Natural killer cell (primary cell): ENCODE results near the gene APOL6. TPM values are rescaled to one million over a fixed set of nuclear protein-coding genes. Genes with fewer than 3 reads are reported as not detected.

Experiments used
- ATAC-seq, 3 donors: fragments of 150-1000 bp in 2 of 3; fragments of 200-7000 bp in 1 of 3; cut with Tn5 transposase; 1 replicate in 1 of 3; 2 replicates in 2 of 3; pipeline ENCODE4 v1.10.0; 2021; ENCODE audit warnings: mild to moderate bottlenecking in 2 of 3, moderate library complexity in 2 of 3
- DNase-seq, 2 donors: peaks; one replicate each; pipeline versions ENCODE4 v3.0.0 to v3.0.0-alpha.2; 2013 to 2021; ENCODE audit warnings: mixed read lengths in 1 of 2
- H3K27ac ChIP-seq: one replicate; pipeline ENCODE4 v1.5.1; 2013; ENCODE audit warnings: mild to moderate bottlenecking, low read length
- H3K27me3 ChIP-seq: one replicate; pipeline ENCODE4 v1.6.1; 2013; ENCODE audit warnings: low read length; ENCODE audit not compliant: control insufficient read depth, insufficient read depth
- H3K36me3 ChIP-seq: one replicate; pipeline ENCODE4 v1.6.1; 2013; ENCODE audit warnings: low read length; ENCODE audit not compliant: control insufficient read depth, insufficient read depth
- H3K4me1 ChIP-seq: one replicate; pipeline ENCODE4 v1.6.1; 2013; ENCODE audit warnings: low read length; ENCODE audit not compliant: control insufficient read depth, insufficient read depth
- H3K4me3 ChIP-seq: one replicate; pipeline ENCODE4 v1.5.1; 2013; ENCODE audit warnings: low read length
- H3K9me3 ChIP-seq: one replicate; pipeline ENCODE4 v1.6.1; 2013; ENCODE audit warnings: low read length; ENCODE audit not compliant: control insufficient read depth, insufficient read depth
- H3K27ac Mint-ChIP-seq, 2 donors: one replicate each; pipeline ENCODE4 v1.8.0; 2022; ENCODE audit warnings: mild to moderate bottlenecking in 2 of 2, mixed read lengths in 2 of 2, moderate library complexity in 1 of 2
- H3K27me3 Mint-ChIP-seq, 2 donors: one replicate each; pipeline ENCODE4 v1.8.0; 2022; ENCODE audit warnings: low read depth in 2 of 2, mixed read lengths in 2 of 2
- H3K36me3 Mint-ChIP-seq: one replicate; pipeline ENCODE4 v1.8.0; 2022; ENCODE audit warnings: mixed read lengths
- H3K4me1 Mint-ChIP-seq, 2 donors: one replicate each; pipeline ENCODE4 v1.8.0; 2022; ENCODE audit warnings: mixed read lengths in 2 of 2
- H3K4me3 Mint-ChIP-seq: one replicate; pipeline ENCODE4 v1.8.0; 2022; ENCODE audit warnings: mild to moderate bottlenecking, moderate library complexity, mixed read lengths
- H3K9me3 Mint-ChIP-seq, 2 donors: one replicate each; pipeline ENCODE4 v1.8.0; 2022; ENCODE audit warnings: mixed read lengths in 2 of 2
- CTCF ChIP-seq: fragments of 200-600 bp; IDR thresholded peaks from one replicate; pipeline ENCODE4 v1.8.0; 2022; ENCODE audit warnings: antibody characterized with exemption
- WGBS: methylation state at CpG from one replicate; pipeline ENCODE4 v1.1.7; 2013; ENCODE audit warnings: missing lambda C conversion rate; ENCODE audit not compliant: insufficient coverage; 5-methylcytosine and 5-hydroxymethylcytosine counted together
- intact Hi-C: fragments of 100-400 bp; cut with micrococcal nuclease; formaldehyde crosslinking; loops from one replicate; pipeline ENCODE4 v1.14.2; 2022
- total RNA-seq, 4 donors: library from RNA; stranded (reverse); fragments of 120-200 nt in 1 of 4; gene quantifications; one replicate each; pipeline versions ENCODE4 v1.2.3 to v1.2.4, GENCODE V29; 2013 to 2022

Gene APOL6
- total RNA-seq, 3 donors from 2014 or later (not counting 1 experiment from before 2014, with no cell fraction given), result 116 to 138 (median 122) TPM

- H3K36me3 ChIP-seq, result no peaks in the 10 kb centered on the region
- TF ChIP-seq CTCF, result no peak
- 98% methylated on average over 4 of the region's 4 CpGs for WGBS
- no peak for DNase-seq
- H3K27me3 ChIP-seq, result no peaks in the 10 kb centered on the region
- H3K4me1 Mint-ChIP-seq, result peaks cover 14 to 38% of the 10 kb centered on the region in 2 donors
- ATAC-seq, result no peak
- H3K4me3 Mint-ChIP-seq, result no peak overlapping the region
- H3K27ac ChIP-seq, result no peak overlapping the region
- peaks cover 23% of the 10 kb centered on the region for H3K4me1 ChIP-seq
- H3K9me3 ChIP-seq, result no peaks in the 10 kb centered on the region
- H3K4me3 ChIP-seq, result no peak overlapping the region
- no peaks in the 10 kb centered on the region for H3K9me3 Mint-ChIP-seq
- peak overlapping the region; percentile 50 to 88 for H3K27ac Mint-ChIP-seq
- no peaks in the 10 kb centered on the region for H3K36me3 Mint-ChIP-seq
- intact Hi-C loops, result loop anchor here (2.0 kb wide), 1 partner anchor 290 kb away; no protein-coding TSS in a partner anchor
- peaks cover 0 to 4% of the 10 kb centered on the region in 2 donors for H3K27me3 Mint-ChIP-seq
Measured at GRCh38 chr22:35630387-35630793, 17.9 kb upstream of the APOL6 start.

DNA sequence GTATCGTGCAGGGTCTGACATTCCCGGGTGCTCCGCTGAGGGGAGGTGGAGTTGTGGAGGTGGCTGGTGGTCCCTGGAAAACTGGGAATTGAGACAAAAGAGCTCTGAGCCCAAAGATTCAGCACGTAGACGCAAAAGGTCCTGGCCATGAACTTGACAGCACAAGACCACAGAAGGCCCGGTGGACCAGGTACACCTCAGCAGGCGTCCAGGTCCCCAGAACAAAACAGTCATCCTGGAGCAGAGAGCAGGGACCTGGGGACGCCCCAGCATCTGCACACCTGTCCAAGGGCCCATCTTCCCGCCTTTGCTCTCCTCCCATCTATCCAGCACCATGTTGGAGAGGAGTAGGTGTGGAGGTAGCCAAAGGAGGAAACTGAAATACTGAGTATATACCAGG, 17.4 kb upstream of the APOL6 start:
- Mint-ChIP-seq H3K36me3 (no peaks in the 10 kb centered on the region), H3K9me3 (no peaks in the 10 kb centered on the region), H3K27me3 (peaks cover 0 to 2% of the 10 kb centered on the region in 2 donors), H3K4me3 (no peak overlapping the region), H3K4me1 (peaks cover 14 to 38% of the 10 kb centered on the region in 2 donors), H3K27ac (peak overlapping the region in 1 of 2 donors; percentile 88)
- H3K9me3 ChIP-seq, result no peaks in the 10 kb centered on the region
- H3K27ac ChIP-seq, result no peak overlapping the region
- no peaks in the 10 kb centered on the region for H3K36me3 ChIP-seq
- DNase-seq, result no peak
- 92% methylated on average over 7 of the region's 9 CpGs for WGBS
- intact Hi-C loops, result loop anchor here (2.0 kb wide), 1 partner anchor 290 kb away; no protein-coding TSS in a partner anchor
- no peaks in the 10 kb centered on the region for H3K27me3 ChIP-seq
- no peak overlapping the region for H3K4me3 ChIP-seq
- ATAC-seq, result no peak
- TF ChIP-seq CTCF, result no peak
- H3K4me1 ChIP-seq, result peaks cover 23% of the 10 kb centered on the region

- H3K4me3 ChIP-seq, result no peak overlapping the region
- peak; percentile 46 for TF ChIP-seq CTCF
- no peaks in the 10 kb centered on the region for H3K27me3 ChIP-seq
- Mint-ChIP-seq H3K27me3 (no peaks in the 10 kb centered on the region), H3K36me3 (no peaks in the 10 kb centered on the region), H3K4me1 (peaks cover 14 to 38% of the 10 kb centered on the region in 2 donors), H3K27ac (no peak overlapping the region), H3K4me3 (peak overlapping the region; percentile 28), H3K9me3 (no peaks in the 10 kb centered on the region)
- H3K4me1 ChIP-seq, result peaks cover 23% of the 10 kb centered on the region
- no peaks in the 10 kb centered on the region for H3K9me3 ChIP-seq
- WGBS, result 88% methylated on average over 5 of the region's 5 CpGs
- peak; percentile 40 to 58 (median 58) for ATAC-seq
- peak in 1 of 2 donors; percentile 56 for DNase-seq
- H3K36me3 ChIP-seq, result no peaks in the 10 kb centered on the region
- no peak overlapping the region for H3K27ac ChIP-seq
- intact Hi-C loops, result loop anchor here (2.0 kb wide), 1 partner anchor 289 kb away; no protein-coding TSS in a partner anchor
Measured at GRCh38 chr22:35631597-35631996, 16.6 kb upstream of the APOL6 start.

- intact Hi-C loops, result no loop called here
- Mint-ChIP-seq H3K4me1 (peaks cover 7 to 28% of the 10 kb centered on the region in 2 donors), H3K27me3 (no peaks in the 10 kb centered on the region), H3K27ac (peak overlapping the region in 1 of 2 donors; percentile 19), H3K36me3 (no peaks in the 10 kb centered on the region), H3K4me3 (no peak overlapping the region), H3K9me3 (no peaks in the 10 kb centered on the region)
- 90% methylated on average over 3 of the region's 3 CpGs for WGBS
- no peaks in the 10 kb centered on the region for H3K9me3 ChIP-seq
- no peaks in the 10 kb centered on the region for H3K36me3 ChIP-seq
- no peak overlapping the region for H3K27ac ChIP-seq
- peaks cover 12% of the 10 kb centered on the region for H3K4me1 ChIP-seq
- DNase-seq (no peak), ATAC-seq (no peak)
- H3K27me3 ChIP-seq, result no peaks in the 10 kb centered on the region
- no peak for TF ChIP-seq CTCF
- no peak overlapping the region for H3K4me3 ChIP-seq
Measured at GRCh38 chr22:35632935-35633334, 15.3 kb upstream of the APOL6 start.
